HuH-7 (cell line): ENCODE results near the gene IL20RA.

Experiments used
- DNase-seq: peaks from one replicate; pipeline ENCODE4 v3.0.0; 2011; ENCODE audit warnings: low spot score

The IL20RA gene

DNA sequence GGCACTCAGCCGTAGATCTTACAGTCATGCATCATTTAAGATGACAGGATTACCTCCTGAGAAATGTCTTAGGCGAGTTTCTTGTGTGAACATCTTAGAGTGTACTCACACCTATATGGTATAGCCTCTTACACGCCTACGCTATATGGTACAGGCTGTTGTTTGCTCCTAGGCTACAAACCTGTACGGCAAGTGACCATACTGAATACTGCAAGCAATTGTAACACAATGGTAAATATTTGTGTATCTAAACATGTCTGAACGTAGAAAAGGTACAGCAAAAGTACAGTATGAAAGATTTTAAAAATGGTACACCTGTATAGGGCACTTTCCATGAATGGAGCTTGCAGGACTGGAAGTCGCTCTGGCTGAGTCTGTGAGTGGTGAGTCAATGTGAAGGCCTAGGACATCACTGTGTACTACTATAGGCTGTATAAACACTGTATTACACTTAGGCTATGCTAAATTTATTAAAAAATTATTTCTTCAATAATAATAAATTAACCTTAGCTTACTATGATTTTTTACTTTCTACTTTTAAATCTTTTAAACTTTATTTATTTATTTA is 541 bp upstream of the IL20RA start:
- no peak for DNase-seq

DNA sequence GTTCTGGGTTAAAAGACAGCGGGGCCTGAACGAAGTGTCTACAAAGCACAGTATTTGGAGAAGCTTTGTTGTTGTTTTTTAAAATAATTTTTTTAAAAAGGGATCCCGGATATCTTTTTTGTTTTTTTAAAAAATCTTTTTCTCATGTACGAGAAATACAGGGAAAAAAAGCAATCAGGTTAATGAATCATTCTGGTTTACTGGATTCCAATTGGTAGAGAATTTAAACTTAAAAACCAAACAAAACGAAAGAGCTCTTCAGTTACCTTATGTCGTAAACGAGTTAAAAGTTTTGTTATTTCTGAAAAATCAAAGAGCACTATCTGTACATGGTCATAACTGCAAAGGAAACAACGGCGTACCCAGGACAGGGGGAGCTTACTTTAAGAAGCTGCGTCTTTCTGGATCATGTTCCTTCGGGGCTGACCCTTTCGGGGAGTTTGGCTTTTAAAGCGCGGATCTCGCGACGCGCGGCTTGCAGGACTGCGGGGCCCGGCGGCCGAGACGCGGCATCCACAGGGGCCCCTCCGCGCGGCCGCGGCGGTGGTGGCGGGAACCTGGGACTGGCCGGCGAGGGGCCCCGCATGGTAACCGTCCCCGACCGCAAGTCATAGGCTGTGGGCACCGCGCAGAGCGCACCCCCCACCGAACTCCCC is 927 bp downstream of the IL20RA start:
- no peak for DNase-seq

DNA sequence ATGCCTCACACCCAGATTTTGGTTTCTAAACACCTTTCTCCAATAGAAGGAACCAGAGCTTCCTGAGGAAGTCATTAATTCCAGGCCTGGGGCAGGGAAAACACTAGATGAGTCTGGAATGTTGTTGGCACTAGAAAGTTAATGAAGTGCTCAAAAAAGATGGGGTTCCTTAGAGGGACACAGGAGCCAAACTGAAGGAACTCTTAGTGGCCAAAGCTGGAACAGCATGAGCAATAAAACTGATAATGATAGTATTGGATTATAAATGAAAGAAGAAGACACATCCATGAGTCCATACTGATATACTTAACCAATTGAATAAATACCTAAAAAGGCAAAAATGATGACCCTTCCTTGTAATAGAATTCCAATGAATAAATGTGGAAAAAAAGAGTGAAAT is 4.4 kb downstream of the IL20RA start:
- DNase-seq: no peak

GRCh38 chr6:137039010-137039409 is 5.8 kb downstream of the IL20RA start:
- DNase-seq: no peak

DNA sequence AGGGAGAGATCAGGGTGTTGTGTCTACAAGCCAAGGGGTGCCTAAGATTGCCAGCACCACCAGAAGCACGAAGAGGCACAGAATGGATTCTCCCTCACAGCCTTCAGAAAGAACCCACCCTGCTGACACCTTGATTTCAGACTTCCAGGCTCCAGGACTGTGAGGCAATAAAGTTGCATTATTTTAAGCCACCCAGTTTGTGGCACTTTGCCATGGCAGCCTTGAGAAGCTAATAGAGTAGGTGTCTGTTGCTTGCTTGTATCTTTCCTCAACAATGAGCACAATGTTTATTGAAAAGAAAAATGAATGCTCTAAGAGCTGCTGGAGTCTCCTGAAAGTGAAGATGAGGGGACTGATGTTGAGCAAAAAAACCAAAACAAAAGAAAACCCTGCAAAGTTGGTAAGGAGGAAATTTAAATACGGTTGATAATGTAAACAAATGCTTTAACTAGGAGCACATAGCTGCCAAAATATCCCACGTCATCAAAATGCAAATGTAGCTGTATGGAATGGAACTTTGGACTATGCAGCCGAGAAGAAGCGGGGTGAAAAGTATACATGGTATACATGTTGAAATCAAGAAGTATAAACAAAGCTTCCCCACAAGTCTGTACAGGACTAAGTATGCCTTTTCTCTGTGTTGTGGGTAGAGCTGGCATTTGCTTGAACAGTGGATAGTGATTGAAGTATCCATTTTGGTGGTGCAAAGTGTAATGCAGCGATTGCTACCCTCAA is 8.0 kb downstream of the IL20RA start:
- DNase-seq: no peak

GRCh38 chr6:137033828-137034227 is 10.9 kb downstream of the IL20RA start:
- DNase-seq: peak; percentile 39

GRCh38 chr6:137031122-137031521 is 13.6 kb downstream of the IL20RA start:
- no peak for DNase-seq

GRCh38 chr6:137028912-137029311 is 15.9 kb downstream of the IL20RA start:
- no peak for DNase-seq

- no peak for DNase-seq
Observed at GRCh38 chr6:137025786-137026730, 18.7 kb downstream of the IL20RA start.

DNA sequence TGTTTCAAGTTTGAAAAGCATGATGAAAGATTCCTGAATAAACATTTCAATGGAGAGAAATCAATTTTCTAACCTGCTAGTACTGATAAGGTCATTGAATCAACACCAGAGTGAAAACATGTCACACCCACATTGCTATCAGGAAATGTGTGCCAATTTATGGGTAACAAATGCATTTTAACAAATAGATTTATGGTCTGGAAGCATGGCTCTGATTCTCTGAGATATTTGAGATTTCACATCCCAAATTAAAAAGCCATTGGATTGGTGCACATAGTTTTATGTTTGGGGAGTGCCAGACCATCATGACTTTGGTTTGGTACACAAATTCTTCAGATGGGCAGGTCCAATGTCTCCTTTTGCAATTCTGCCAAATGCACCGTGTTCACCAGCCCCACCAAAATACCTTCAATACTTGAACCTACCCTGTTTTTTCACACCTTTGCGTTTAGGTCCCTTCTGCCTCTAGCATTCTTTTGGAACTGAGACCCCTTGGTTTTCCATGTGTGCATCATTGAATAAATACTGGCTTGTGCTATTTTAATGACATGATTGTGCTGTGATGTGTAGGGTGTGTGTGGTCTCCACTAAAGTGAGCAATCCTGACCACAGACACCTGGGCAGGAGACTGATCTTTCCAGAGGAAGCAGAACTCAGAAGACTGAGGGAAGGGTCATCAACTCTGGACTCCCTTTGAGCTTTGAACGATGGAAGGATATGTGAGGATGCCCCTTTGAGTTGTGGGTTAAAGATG is 20.4 kb downstream of the IL20RA start:
- no peak for DNase-seq

GRCh38 chr6:137020776-137021175 is 24.0 kb downstream of the IL20RA start:
- no peak for DNase-seq

GRCh38 chr6:137019476-137020272 is 25.1 kb downstream of the IL20RA start:
- DNase-seq: no peak

GRCh38 chr6:137017081-137017480 is 27.7 kb downstream of the IL20RA start:
- no peak for DNase-seq

GRCh38 chr6:137016356-137016755 is 28.4 kb downstream of the IL20RA start:
- no peak for DNase-seq

GRCh38 chr6:137015943-137016342 is 28.8 kb downstream of the IL20RA start:
- DNase-seq: no peak

DNA sequence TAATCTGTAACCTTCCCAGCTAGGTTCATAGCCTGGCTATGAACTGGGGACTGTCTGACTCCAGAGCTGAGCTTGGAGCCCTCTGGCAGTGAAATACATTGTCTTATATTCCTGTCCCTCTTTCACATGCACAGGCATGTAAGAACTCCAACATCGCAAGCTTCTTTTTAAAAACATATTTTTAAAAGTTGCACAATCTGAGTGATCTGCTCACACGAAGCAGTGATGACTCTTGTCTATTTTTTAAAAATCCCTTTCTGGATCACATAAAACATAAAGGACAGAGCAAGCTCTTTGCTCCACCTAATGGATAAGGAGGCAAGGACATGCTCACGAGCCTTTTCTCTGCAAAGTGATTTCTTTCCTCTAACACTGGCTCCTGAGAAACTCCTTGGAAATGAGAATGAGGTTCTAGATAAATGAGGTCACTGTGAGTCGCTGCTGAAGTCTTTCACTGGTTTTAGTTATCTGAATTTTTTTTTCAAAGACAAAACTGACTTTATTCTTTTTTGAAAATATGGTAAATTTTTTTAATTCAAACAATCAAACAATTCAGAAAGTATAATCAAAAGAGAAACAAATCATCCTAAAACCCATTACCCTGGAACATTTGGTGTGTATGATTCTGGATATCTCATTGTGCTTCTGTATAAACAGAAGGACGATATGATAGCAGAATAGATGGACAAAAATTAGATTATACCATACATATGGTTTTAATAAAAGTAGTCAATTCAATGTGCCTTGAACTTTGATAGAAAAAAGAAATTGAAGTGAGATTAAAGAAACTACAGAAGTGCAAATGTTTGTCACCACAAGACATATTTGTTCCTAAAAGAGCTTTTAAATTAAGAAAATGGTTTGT is 30.8 kb downstream of the IL20RA start:
- DNase-seq: no peak

DNA sequence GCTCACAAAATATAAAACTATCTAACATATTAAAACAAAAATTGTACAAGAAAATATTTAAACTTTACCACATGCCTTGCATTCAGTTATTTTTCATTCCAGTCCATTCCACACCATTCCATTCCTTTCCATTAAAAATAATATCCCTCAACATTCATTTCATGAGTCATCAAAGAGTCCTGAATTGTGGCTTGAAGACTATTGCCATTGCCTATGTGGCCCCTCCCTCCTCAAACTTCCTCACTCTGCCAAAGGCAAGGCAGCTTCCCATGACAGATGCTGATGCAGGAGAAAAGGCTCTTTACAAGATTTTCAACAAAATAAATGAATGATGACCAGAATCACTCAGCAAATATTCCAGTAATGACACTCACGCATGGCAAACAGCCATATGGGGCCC is 31.7 kb downstream of the IL20RA start:
- no peak for DNase-seq

GRCh38 chr6:137011406-137011805 is 33.4 kb downstream of the IL20RA start:
- no peak for DNase-seq

- no peak for DNase-seq
Observed at GRCh38 chr6:137010128-137010718, 34.5 kb downstream of the IL20RA start.
